ENCODE measurements around the gene MGAT5B.

GRCh38 chr17:76998839-76999238, 130.6 kb downstream of the MGAT5B start:
- TF ChIP-seq CTCF (IDR thresholded peaks at IDR 0.05 in 8 of 11, conservative IDR thresholded peaks at IDR 0.05 in 3 of 11) (no peak), POLR2A (IDR thresholded peaks at IDR 0.05) (no peak)
